CD4-positive, CD25-positive, alpha-beta regulatory T cell (primary cell): ENCODE data around the gene TBC1D9B. TPM values are rescaled to one million over a fixed set of nuclear protein-coding genes. Genes with fewer than 3 reads are reported as not detected.

Experiments used
- ATAC-seq, 2 donors: fragments of 150-1000 bp; cut with Tn5 transposase; one replicate each; pipeline ENCODE4 v1.10.0; 2021; ENCODE audit warnings: low read depth in 2 of 2, moderate number of reproducible peaks in 2 of 2, moderate library complexity in 1 of 2
- DNase-seq, 3 donors: peaks; one replicate each; pipeline versions ENCODE4 v3.0.0 to v3.0.0-alpha.2; 2012 to 2022; ENCODE audit warnings: mixed read lengths in 1 of 3
- H3K27ac ChIP-seq: one replicate; pipeline ENCODE4 v1.7.0; 2013; ENCODE audit warnings: mild to moderate bottlenecking, low read length; ENCODE audit not compliant: insufficient read depth, poor library complexity, severe bottlenecking
- H3K27me3 ChIP-seq: one replicate; pipeline ENCODE4 v1.7.0; 2013; ENCODE audit warnings: low read length; ENCODE audit not compliant: control insufficient read depth, insufficient read depth
- H3K36me3 ChIP-seq: one replicate; pipeline ENCODE4 v1.7.0; 2013; ENCODE audit warnings: mild to moderate bottlenecking, low read length, moderate library complexity; ENCODE audit not compliant: control insufficient read depth, insufficient read depth
- H3K4me1 ChIP-seq: 2 replicates; pipeline ENCODE4 v1.7.0; 2013; ENCODE audit warnings: mild to moderate bottlenecking, low read length; ENCODE audit not compliant: insufficient read depth, control insufficient read depth, poor library complexity, severe bottlenecking
- H3K4me3 ChIP-seq: one replicate; pipeline ENCODE4 v1.7.0; 2013; ENCODE audit warnings: low read depth, mild to moderate bottlenecking, low read length, moderate library complexity
- H3K9me3 ChIP-seq, 2 experiments: 1 replicate in 1 of 2; 2 replicates in 1 of 2; pipeline ENCODE4 v1.7.0; 2013; ENCODE audit warnings: low read length in 2 of 2, mild to moderate bottlenecking in 1 of 2, moderate library complexity in 1 of 2; ENCODE audit not compliant: control insufficient read depth in 2 of 2
- H3K27ac Mint-ChIP-seq, 3 donors: one replicate each; pipeline ENCODE4 v1.8.0; 2020 to 2022; ENCODE audit warnings: mild to moderate bottlenecking in 3 of 3, mixed read lengths in 3 of 3, moderate library complexity in 2 of 3
- H3K27me3 Mint-ChIP-seq: one replicate; pipeline ENCODE4 v1.8.0; 2022; ENCODE audit warnings: mild to moderate bottlenecking, mixed read lengths
- H3K36me3 Mint-ChIP-seq: one replicate; pipeline ENCODE4 v1.8.0; 2020; ENCODE audit warnings: mixed read lengths
- H3K4me1 Mint-ChIP-seq, 4 donors: one replicate each; pipeline ENCODE4 v1.8.0; 2020 to 2022; ENCODE audit warnings: mixed read lengths in 4 of 4, mild to moderate bottlenecking in 1 of 4
- H3K4me3 Mint-ChIP-seq, 4 donors: one replicate each; pipeline ENCODE4 v1.8.0; 2020 to 2022; ENCODE audit warnings: mild to moderate bottlenecking in 4 of 4, mixed read lengths in 4 of 4, moderate library complexity in 3 of 4
- H3K9me3 Mint-ChIP-seq, 7 donors: one replicate each; pipeline ENCODE4 v1.8.0; 2020 to 2022; ENCODE audit warnings: mixed read lengths in 7 of 7, mild to moderate bottlenecking in 3 of 7, moderate library complexity in 2 of 7
- polyA plus RNA-seq, 4 donors: library from polyadenylated mRNA; unstranded; fragments of 300-500 nt; fragmentation: Illumina TruSeq; gene quantifications; one replicate each; pipeline ENCODE4 v1.2.3, GENCODE V29; 2021
- total RNA-seq: library from RNA; stranded (reverse); gene quantifications from one replicate; pipeline ENCODE4 v1.2.3, GENCODE V29; 2022

Gene TBC1D9B
- total and polyA plus RNA-seq, 5 donors from 2014 or later: 11.3 to 53.1 (median 15.9) TPM

DNA sequence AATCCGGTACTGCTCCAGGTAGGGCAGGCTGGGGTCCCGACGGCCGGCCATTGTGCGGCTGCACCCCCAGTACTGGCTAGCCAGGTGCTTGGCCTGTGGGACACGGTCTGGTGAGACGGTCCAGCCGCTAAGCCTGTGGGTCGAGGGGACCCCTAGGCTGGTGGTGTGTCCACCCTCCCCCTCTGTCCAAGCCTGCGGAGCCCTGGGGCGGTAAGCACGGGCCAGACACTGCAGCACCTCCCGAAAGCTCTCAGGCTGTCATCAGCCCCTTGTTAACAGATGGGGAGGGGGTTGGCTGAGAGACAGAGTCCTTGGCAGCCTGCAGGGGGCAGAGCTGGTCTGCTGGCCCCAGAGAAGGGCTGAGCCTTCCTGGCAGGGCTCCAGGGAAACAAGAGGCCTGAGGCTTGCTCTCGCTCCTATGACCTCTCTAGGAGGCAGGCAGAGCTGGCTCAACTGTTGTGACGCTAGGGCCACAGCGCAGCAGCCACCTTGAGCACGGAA, 37.2 kb downstream of the TBC1D9B start:
- H3K27ac Mint-ChIP-seq: no peak overlapping the region
- H3K27me3 Mint-ChIP-seq: no peaks in the 10 kb centered on the region
- no peaks in the 10 kb centered on the region for H3K27me3 ChIP-seq
- DNase-seq (peak in 1 of 3 donors; percentile 17), ATAC-seq (no peak)
- peaks cover 7% of the 10 kb centered on the region for H3K36me3 Mint-ChIP-seq
- peaks cover 27% of the 10 kb centered on the region for H3K36me3 ChIP-seq
- no peaks in the 10 kb centered on the region for H3K4me1 Mint-ChIP-seq
- no peak overlapping the region for H3K27ac ChIP-seq
- no peaks in the 10 kb centered on the region for H3K9me3 Mint-ChIP-seq
- no peaks in the 10 kb centered on the region for H3K9me3 ChIP-seq
- H3K4me3 ChIP-seq: no peak overlapping the region
- no peak overlapping the region for H3K4me3 Mint-ChIP-seq
- H3K4me1 ChIP-seq: no peaks in the 10 kb centered on the region

DNA sequence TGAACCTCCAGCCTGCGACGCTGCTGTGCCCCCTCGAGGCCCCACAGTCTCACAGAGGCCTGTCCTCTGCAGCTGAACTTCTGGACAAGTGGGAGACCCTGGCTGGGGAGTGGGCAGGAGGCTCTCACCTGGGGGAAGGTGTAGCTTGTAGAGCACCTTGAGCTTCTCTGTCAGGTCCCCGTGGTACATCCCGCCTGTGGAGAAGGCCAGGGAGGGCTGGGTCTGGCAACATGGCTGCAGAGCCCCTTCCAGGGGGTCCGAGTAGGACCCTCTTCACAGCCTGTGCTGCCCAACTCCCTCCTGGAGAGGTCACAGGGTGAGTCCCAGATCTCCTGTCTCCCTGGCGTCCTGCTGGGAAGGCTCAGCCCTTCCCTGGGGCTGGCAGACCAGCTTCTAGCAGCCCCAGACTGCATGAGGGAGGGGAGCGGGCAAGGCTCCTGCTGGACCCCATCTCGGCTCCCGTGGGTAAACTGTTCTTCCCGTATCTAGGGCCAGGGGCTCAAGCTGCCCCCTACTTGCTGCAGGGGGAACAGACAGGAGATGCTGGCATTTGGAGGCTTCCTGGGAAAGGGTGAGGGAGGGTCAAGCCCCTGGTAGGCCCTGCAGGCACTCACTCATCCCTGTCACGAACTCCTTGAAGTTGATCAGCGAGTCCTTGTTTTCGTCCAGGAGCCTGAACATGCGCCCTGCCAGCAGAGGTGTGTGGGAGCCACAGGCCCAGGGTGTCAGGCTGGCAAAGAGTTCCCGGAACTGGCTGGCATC, 37.9 kb downstream of the TBC1D9B start:
- H3K4me3 Mint-ChIP-seq: no peak overlapping the region
- no peaks in the 10 kb centered on the region for H3K9me3 Mint-ChIP-seq
- no peaks in the 10 kb centered on the region for H3K27me3 Mint-ChIP-seq
- ATAC-seq: no peak
- no peak overlapping the region for H3K27ac Mint-ChIP-seq
- H3K4me1 Mint-ChIP-seq: no peaks in the 10 kb centered on the region
- Histone ChIP-seq H3K4me3 (no peak overlapping the region), H3K27ac (no peak overlapping the region), H3K9me3 (no peaks in the 10 kb centered on the region), H3K4me1 (no peaks in the 10 kb centered on the region), H3K36me3 (peaks cover 24% of the 10 kb centered on the region), H3K27me3 (no peaks in the 10 kb centered on the region)
- H3K36me3 Mint-ChIP-seq: peaks cover 13% of the 10 kb centered on the region
- no peak for DNase-seq

DNA sequence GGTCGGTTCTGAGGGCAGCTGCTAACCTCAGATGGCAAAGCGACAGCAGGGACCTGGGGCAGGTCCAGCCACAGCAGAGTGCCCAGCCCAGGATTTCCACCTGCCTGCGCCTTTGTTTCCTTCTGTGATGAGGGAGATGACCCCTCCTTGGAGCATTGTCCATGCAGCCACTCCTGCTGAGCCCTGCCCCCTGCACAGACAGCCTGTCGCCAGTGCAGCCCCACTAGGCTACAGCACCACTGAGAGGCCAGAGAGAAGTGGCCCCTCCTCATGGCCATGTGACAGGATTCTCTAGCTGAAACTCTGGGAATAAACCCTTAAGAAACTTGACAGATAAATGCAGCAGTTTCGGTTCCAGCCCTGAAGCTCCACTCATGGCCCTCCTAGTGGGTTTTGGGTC, 38.6 kb downstream of the TBC1D9B start:
- no peak for DNase-seq
- H3K9me3 Mint-ChIP-seq: no peaks in the 10 kb centered on the region
- no peaks in the 10 kb centered on the region for H3K27me3 ChIP-seq
- H3K27ac ChIP-seq: no peak overlapping the region
- no peak overlapping the region for H3K4me3 Mint-ChIP-seq
- no peaks in the 10 kb centered on the region for H3K4me1 Mint-ChIP-seq
- H3K36me3 ChIP-seq: peaks cover 22% of the 10 kb centered on the region
- H3K27ac Mint-ChIP-seq: no peak overlapping the region
- no peaks in the 10 kb centered on the region for H3K4me1 ChIP-seq
- H3K36me3 Mint-ChIP-seq: peaks cover 13% of the 10 kb centered on the region
- no peak for ATAC-seq
- H3K9me3 ChIP-seq: no peaks in the 10 kb centered on the region
- no peaks in the 10 kb centered on the region for H3K27me3 Mint-ChIP-seq
- no peak overlapping the region for H3K4me3 ChIP-seq

DNA sequence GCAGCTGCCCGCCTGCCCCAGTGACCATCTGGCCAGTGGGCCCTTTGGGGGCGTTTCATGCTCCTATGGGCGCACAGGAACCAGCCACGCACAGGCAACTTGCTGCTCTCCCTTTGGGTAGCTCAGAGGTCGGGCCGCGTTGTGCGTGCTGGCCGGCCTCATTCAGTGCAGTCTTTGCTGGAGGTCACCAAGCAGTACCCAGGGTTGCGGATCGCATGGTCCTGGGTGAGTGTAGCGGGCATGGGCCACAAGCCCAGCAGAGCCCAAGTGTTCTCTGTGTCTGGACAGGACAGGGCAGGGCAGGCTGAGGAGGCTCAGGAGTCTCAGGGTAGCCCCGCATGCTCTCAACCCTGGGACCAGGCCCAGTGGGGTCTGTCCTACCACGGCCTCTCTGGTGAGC, 39.2 kb downstream of the TBC1D9B start:
- H3K9me3 Mint-ChIP-seq: no peaks in the 10 kb centered on the region
- H3K27ac ChIP-seq: no peak overlapping the region
- peaks cover 13% of the 10 kb centered on the region for H3K36me3 Mint-ChIP-seq
- no peak overlapping the region for H3K4me3 ChIP-seq
- H3K4me1 Mint-ChIP-seq: no peaks in the 10 kb centered on the region
- peaks cover 24% of the 10 kb centered on the region for H3K36me3 ChIP-seq
- H3K9me3 ChIP-seq: no peaks in the 10 kb centered on the region
- H3K27ac Mint-ChIP-seq: peak overlapping the region in 2 of 3 donors; percentile 72 to 79
- H3K27me3 ChIP-seq: no peaks in the 10 kb centered on the region
- no peak for DNase-seq
- no peak overlapping the region for H3K4me3 Mint-ChIP-seq
- H3K27me3 Mint-ChIP-seq: no peaks in the 10 kb centered on the region
- ATAC-seq: no peak
- no peaks in the 10 kb centered on the region for H3K4me1 ChIP-seq

DNA sequence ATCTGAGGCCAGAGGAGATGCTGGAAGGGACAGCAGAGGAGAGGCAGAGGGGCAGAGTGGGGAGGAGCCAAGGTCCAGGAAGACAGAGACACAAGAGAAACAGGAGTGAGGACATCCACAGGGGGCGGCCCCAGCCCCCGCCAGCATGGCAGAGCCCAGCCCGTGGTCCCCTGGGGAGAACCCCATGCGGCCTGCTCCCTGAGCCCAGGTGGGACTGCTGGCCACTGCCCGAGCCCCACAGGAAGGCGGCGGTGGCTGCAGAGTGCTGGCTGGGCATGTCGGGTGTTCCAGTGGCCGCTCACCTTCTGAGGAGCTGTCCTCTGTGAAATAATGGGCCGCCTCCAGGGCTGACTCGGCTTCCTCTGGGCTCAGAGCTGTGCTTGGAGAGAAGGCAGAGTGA, 40.2 kb downstream of the TBC1D9B start:
- H3K36me3 Mint-ChIP-seq: peaks cover 17% of the 10 kb centered on the region
- H3K4me1 Mint-ChIP-seq: no peaks in the 10 kb centered on the region
- Histone ChIP-seq H3K4me1 (no peaks in the 10 kb centered on the region), H3K36me3 (peaks cover 19% of the 10 kb centered on the region), H3K4me3 (no peak overlapping the region), H3K27me3 (no peaks in the 10 kb centered on the region), H3K9me3 (no peaks in the 10 kb centered on the region), H3K27ac (no peak overlapping the region)
- H3K4me3 Mint-ChIP-seq: no peak overlapping the region
- DNase-seq (no peak), ATAC-seq (no peak)
- H3K9me3 Mint-ChIP-seq: no peaks in the 10 kb centered on the region
- H3K27ac Mint-ChIP-seq: no peak overlapping the region
- H3K27me3 Mint-ChIP-seq: no peaks in the 10 kb centered on the region

DNA sequence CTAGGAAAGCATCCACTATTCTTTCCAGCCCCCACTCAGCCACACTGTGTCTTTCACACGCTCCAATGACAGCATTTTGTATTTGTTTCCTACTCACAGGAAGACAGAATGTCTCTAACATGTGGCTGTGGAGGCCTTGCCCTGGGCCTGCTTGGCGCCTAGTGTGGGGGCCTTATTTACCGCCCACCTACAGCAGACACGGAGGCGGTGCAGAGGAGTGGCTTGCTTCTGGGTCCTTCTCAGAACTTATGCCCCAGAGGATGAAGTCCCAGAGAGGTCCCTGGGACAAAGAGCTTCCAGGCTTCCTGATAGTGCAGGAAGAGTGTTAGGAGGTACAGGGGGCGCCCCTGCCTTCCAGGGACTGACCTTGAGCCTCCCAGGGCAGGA, 40.6 kb downstream of the TBC1D9B start:
- ATAC-seq: no peak

DNA sequence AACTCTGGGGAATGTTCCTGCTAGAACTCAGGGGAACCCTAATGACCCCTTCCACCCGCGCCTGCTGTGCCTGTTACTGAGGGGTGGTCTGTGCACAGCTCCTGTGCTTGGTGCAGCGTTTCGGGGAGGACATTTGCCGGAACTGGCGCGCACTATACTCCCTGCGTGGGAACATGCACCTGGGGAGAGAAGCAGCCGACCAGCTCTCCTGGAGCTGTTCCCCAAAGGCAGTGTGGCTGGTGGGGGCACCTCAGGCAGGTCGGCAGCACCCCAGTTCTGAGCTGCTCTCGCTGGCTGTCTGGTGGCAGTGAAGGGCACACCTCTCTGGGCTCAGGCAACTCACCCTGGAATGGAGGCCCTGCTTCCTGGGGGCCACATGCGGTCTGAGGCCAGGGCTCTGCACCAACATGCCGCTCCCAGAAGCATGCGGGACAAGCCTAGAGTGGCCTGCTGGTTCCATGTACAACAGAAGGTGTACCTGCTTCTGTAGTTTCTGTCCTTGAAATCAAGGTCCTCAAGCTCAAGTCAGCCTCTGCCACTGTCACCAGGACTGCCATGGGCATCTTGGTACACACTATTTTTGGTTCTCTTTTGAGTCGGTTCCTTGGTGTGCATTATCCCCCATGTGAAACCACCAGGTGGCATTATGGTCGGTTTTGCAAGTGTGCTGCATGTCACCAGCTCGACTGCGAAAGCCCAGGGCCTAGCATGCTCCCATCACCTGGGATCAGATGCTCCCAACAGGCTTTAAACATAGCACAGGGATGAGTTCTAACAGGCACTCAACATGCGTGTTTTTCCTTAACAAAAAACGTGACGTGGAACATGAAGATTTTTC, 41.2 kb downstream of the TBC1D9B start:
- Histone ChIP-seq H3K4me3 (no peak overlapping the region), H3K36me3 (peaks cover 19% of the 10 kb centered on the region), H3K27me3 (no peaks in the 10 kb centered on the region), H3K9me3 (no peaks in the 10 kb centered on the region), H3K27ac (no peak overlapping the region), H3K4me1 (no peaks in the 10 kb centered on the region)
- DNase-seq (peak in 1 of 3 donors; percentile 50), ATAC-seq (no peak)
- no peaks in the 10 kb centered on the region for H3K9me3 Mint-ChIP-seq
- H3K27ac Mint-ChIP-seq: no peak overlapping the region
- H3K4me1 Mint-ChIP-seq: no peaks in the 10 kb centered on the region
- no peak overlapping the region for H3K4me3 Mint-ChIP-seq
- H3K27me3 Mint-ChIP-seq: no peaks in the 10 kb centered on the region
- H3K36me3 Mint-ChIP-seq: peaks cover 18% of the 10 kb centered on the region

More for the DNA sequence above, 40.6 kb downstream of the TBC1D9B start:
- H3K27ac ChIP-seq: no peak overlapping the region
- H3K27me3 ChIP-seq: no peaks in the 10 kb centered on the region
- Mint-ChIP-seq H3K27ac (peak overlapping the region in 1 of 3 donors; percentile 33), H3K27me3 (no peaks in the 10 kb centered on the region), H3K9me3 (no peaks in the 10 kb centered on the region), H3K4me1 (no peaks in the 10 kb centered on the region), H3K4me3 (no peak overlapping the region), H3K36me3 (peaks cover 18% of the 10 kb centered on the region)
- DNase-seq: no peak
- no peak overlapping the region for H3K4me3 ChIP-seq
- peaks cover 19% of the 10 kb centered on the region for H3K36me3 ChIP-seq
- H3K4me1 ChIP-seq: no peaks in the 10 kb centered on the region
- no peaks in the 10 kb centered on the region for H3K9me3 ChIP-seq
